VCaP (cell line): ENCODE results near the gene SUMO1.
A peak's percentile ranks its signal among the peaks of the same experiment; 100 is the strongest.
"Not testable (repeated sequence)": the region's sequence is repeated elsewhere in the genome, so short reads cannot be mapped to it uniquely, and the experiment has no call there.

Source experiments
- H3K27ac ChIP-seq: fragments of 450-650 bp; 2 replicates; pipeline ENCODE4 v1.5.1; 2017
- TF ChIP-seq, protein P1 (sequence below): fragments of 450-650 bp; conservative IDR thresholded peaks from 2 replicates; pipeline ENCODE4 v1.5.1; 2017; ENCODE audit warnings: mild to moderate bottlenecking, moderate library complexity

The SUMO1 gene

DNA sequence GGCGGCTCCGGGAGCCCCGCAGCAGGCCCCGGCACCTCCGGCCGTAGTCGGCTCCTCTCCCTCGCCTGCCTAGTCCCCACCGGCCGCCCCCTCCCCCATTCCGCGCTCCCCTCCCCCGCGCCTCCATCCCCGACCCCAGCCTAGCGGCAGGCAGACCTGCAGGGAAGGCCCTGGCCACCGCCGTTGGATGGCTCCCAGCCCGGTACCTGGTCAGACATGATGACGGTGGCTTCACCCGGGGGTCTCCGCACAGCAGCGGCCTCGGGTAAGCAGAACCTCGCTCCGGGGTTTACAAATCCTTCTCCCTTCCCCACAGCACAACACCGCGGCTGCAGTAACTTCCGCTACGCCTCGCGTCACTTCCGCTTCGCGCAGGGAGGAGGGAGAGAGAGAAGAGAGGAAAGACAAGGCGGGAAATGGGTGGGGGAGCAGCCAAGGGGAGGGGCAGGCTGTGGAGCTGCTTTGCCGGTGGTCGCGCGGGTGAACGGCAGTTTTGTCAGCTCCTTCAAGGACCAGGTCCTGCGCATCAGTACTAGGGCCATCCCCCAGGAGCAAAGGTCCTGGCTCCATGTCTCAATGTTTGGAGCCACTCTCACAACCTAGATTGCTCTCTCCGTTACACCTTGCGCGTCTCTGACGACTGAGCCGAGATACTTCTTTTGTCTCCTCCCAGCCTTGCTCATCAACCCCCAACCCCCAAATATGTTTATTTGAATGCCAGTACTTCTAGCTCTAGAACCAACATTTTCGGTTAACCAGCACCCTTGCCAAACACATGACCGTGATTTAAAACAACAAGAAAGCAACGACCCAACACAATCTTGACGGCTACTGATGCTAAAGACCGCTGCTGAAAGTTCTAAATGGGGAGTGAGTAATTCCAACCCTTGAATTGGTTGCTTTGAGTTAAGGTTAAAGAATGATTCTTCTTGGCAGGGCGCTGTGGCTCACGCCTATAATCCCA, at the start of gene SUMO1:
Gene SUMO1 (minus strand): TSS at position 364 of the 964 bp plus-strand sequence. CDS start 146 bp downstream, at position 218.
- peak within 1 kb of the TSS; percentile 81 for H3K27ac ChIP-seq
- TF ChIP-seq, protein P1, sequence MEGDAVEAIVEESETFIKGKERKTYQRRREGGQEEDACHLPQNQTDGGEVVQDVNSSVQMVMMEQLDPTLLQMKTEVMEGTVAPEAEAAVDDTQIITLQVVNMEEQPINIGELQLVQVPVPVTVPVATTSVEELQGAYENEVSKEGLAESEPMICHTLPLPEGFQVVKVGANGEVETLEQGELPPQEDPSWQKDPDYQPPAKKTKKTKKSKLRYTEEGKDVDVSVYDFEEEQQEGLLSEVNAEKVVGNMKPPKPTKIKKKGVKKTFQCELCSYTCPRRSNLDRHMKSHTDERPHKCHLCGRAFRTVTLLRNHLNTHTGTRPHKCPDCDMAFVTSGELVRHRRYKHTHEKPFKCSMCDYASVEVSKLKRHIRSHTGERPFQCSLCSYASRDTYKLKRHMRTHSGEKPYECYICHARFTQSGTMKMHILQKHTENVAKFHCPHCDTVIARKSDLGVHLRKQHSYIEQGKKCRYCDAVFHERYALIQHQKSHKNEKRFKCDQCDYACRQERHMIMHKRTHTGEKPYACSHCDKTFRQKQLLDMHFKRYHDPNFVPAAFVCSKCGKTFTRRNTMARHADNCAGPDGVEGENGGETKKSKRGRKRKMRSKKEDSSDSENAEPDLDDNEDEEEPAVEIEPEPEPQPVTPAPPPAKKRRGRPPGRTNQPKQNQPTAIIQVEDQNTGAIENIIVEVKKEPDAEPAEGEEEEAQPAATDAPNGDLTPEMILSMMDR: no peak

DNA sequence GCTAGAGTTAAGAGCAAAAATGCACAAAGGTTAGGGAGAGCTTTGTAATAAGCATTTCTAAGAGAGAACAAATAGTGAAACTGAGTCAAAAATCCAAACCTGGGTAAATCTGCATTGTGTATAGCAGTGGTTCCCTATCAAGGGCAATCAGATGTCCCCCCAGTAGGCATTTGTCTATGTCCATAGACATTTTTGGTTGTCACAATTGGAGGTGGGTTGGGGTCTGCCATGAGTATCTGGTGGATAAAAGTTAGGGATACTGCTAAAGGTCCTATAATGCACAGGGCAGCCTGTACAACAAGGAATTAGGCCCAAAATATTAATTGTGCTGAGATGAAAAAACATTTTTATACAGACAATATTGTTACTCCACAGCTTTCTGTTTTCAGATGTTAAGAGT, 48.2 kb upstream of the SUMO1 start:
- TF ChIP-seq, protein P1: no peak

GRCh38 chr2:202278944-202279343, 40.5 kb upstream of the SUMO1 start:
- TF ChIP-seq, protein P1: peak; percentile 69
- H3K27ac ChIP-seq: peak overlapping the region; percentile 10; the same call in 1 of the 2 replicates

More for the DNA sequence above, 48.2 kb upstream of the SUMO1 start:
- H3K27ac ChIP-seq: no peak overlapping the region

DNA sequence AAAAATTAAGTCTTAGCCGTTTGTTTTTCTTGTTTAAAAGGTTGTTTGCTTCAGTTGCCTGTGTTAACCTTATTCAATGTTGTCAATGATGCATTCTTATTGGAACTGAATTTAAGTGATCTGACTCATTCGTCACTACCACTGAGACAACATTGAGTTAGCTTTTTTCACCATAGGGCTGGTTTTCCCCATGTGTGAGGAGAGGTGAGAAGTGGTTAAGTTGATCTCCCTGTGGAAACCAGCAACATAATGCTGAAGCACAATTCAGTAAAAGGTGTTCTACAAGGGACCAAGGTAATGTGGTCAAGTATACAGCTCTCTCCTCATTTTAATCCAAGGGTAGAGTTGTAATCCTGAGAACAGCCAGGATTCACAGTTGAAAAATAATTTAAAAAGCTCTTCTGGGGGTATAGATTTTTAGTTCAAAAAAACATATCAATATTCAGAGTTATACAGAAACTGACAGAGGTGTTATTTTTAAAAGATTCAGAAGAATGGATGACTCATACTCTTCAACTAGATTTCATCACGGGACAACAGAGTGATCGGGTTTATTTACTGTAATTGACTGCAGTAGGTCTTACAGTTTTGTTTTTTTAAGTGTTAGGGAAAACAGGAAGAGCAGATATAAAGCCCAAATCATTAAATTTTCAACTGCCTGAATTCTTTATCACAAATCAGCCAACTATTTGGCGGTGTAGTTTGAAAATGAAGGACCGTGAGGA, 39.8 kb upstream of the SUMO1 start:
- H3K27ac ChIP-seq: peak overlapping the region; percentile 10; the same call in 1 of the 2 replicates
- TF ChIP-seq, protein P1: no peak

GRCh38 chr2:202276078-202276720, 37.8 kb upstream of the SUMO1 start:
- not testable (repeated sequence) for H3K27ac ChIP-seq

DNA sequence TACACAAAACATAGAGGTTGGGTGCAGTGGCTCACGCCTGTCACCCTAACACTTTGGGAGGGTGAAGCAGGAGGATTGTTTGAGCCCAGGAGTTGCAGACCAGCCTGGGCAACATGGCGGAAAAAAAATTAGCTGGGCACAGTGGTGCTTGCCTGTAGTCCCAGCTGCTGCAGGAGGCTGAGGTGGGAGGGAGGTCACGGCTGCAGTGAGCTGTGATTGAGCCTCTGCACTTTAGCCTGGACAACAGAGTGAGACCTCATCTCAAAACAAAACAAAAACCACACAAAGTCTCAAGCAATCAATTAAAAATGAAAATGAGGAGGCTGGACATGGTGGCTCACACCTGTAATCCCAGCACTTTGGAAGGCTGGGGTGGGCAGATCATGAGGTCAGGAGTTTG, 32.1 kb upstream of the SUMO1 start:
- TF ChIP-seq, protein P1: no peak
- H3K27ac ChIP-seq: no peak overlapping the region

DNA sequence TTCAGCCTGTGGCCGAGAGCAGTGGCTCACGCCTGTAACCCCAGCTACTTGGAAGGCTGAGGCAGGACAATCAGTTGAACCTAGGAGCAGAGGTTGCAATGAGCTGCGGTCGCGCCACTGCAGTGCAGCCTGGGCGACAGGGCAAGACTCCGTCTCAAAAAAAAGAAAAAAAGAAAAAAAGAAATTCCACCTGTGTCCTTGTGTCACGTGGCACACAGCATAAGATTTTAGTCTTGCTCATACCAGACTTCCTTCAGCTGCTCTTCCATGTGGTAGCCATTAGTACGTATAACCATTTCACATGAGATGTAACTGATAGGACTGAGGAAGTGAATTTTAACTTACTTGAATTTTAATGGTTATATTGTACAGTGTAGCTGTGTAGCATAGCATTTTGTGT, 31.2 kb upstream of the SUMO1 start:
- TF ChIP-seq, protein P1: no peak
- H3K27ac ChIP-seq: no peak overlapping the region
